ENCODE measurements around the gene NES.

Gene NES

GRCh38 chr1:156655904-156656516 is 21.2 kb downstream of the NES start:
- Histone ChIP-seq H3K27ac (no peak overlapping the region), H3K4me3 (ENCODE audit: low read depth, low read length) (no peak overlapping the region), H3K9ac (no peak overlapping the region), H3K4me2 (ENCODE audit: low read length) (no peak overlapping the region), H2AFZ (no peak overlapping the region), H3K4me1 (no peaks in the 10 kb centered on the region), H3K36me3 (ENCODE audit: control insufficient read depth, insufficient read depth, low read length) (no peaks in the 10 kb centered on the region), H3K79me2 (no peaks in the 10 kb centered on the region), H3K27me3 (ENCODE audit: control insufficient read depth, insufficient read depth, low read length) (no peaks in the 10 kb centered on the region), H3K9me3 (ENCODE audit: control insufficient read depth, low read length) (no peaks in the 10 kb centered on the region)
- TF ChIP-seq, protein P1, sequence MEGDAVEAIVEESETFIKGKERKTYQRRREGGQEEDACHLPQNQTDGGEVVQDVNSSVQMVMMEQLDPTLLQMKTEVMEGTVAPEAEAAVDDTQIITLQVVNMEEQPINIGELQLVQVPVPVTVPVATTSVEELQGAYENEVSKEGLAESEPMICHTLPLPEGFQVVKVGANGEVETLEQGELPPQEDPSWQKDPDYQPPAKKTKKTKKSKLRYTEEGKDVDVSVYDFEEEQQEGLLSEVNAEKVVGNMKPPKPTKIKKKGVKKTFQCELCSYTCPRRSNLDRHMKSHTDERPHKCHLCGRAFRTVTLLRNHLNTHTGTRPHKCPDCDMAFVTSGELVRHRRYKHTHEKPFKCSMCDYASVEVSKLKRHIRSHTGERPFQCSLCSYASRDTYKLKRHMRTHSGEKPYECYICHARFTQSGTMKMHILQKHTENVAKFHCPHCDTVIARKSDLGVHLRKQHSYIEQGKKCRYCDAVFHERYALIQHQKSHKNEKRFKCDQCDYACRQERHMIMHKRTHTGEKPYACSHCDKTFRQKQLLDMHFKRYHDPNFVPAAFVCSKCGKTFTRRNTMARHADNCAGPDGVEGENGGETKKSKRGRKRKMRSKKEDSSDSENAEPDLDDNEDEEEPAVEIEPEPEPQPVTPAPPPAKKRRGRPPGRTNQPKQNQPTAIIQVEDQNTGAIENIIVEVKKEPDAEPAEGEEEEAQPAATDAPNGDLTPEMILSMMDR (IDR thresholded peaks at IDR 0.05), result no peak

DNA sequence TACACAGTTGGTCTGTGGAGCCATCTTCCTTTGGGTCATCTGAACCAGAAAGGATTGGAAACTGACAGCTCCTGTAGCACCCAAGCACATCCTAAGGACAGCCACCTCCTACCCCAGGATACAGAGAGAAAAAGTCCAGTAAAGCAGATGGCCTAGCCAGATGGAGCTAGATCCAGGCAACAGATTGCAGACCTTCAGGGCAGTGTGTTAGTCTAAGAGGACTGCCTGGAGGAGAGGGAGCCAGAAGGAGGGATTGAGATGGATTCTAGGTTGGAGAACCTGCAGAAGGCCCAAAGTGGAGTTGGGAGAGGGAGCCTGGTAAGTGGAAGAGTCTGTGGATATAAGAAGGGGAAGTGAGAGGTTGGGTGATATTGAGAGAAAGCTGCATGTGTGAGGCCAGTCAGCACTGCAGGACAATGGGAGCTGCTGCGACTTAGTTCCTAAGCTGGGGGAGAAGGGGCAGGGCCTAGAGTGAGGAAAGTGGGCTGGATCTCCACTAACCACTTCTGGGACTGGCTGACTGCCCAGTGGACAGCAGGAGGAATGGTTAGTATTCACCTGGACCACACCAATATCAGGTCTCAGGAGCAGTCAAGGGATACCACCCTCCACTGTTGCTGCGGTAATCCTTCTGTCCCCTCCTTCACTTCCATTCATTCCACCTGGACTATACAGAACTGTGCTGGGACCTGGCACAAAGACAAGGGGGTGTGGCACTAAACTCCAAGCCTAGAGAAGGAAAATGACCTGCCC is 21.9 kb downstream of the NES start:
- no peak overlapping the region for H3K4me3 ChIP-seq (ENCODE audit: low read depth, low read length)
- H3K27me3 ChIP-seq (ENCODE audit: control insufficient read depth, insufficient read depth, low read length), result no peaks in the 10 kb centered on the region
- no peak overlapping the region for H3K9ac ChIP-seq
- H2AFZ ChIP-seq, result no peak overlapping the region
- H3K27ac ChIP-seq, result no peak overlapping the region
- no peaks in the 10 kb centered on the region for H3K79me2 ChIP-seq
- no peak overlapping the region for H3K4me2 ChIP-seq (ENCODE audit: low read length)
- H3K9me3 ChIP-seq (ENCODE audit: control insufficient read depth, low read length), result no peaks in the 10 kb centered on the region
- H3K4me1 ChIP-seq, result no peaks in the 10 kb centered on the region
- TF ChIP-seq, protein P1 (IDR thresholded peaks at IDR 0.05), result no peak
- no peaks in the 10 kb centered on the region for H3K36me3 ChIP-seq (ENCODE audit: control insufficient read depth, insufficient read depth, low read length)

GRCh38 chr1:156654700-156655099 is 22.5 kb downstream of the NES start:
- TF ChIP-seq, protein P1 (IDR thresholded peaks at IDR 0.05), result no peak

GRCh38 chr1:156652992-156653355 is 24.2 kb downstream of the NES start:
- no peaks in the 10 kb centered on the region for H3K36me3 ChIP-seq (ENCODE audit: control insufficient read depth, insufficient read depth, low read length)
- no peak overlapping the region for H3K4me3 ChIP-seq (ENCODE audit: low read depth, low read length)
- no peak overlapping the region for H3K27ac ChIP-seq
- no peak overlapping the region for H2AFZ ChIP-seq
- no peaks in the 10 kb centered on the region for H3K4me1 ChIP-seq
- no peaks in the 10 kb centered on the region for H3K27me3 ChIP-seq (ENCODE audit: control insufficient read depth, insufficient read depth, low read length)
- H3K9me3 ChIP-seq (ENCODE audit: control insufficient read depth, low read length), result no peaks in the 10 kb centered on the region
- H3K4me2 ChIP-seq (ENCODE audit: low read length), result no peak overlapping the region
- no peak overlapping the region for H3K9ac ChIP-seq
- no peaks in the 10 kb centered on the region for H3K79me2 ChIP-seq
- TF ChIP-seq, protein P1 (IDR thresholded peaks at IDR 0.05), result no peak

More at GRCh38 chr1:156654700-156655099, 22.5 kb downstream of the NES start:
- no peak overlapping the region for H2AFZ ChIP-seq
- H3K27me3 ChIP-seq (ENCODE audit: control insufficient read depth, insufficient read depth, low read length), result no peaks in the 10 kb centered on the region
- no peaks in the 10 kb centered on the region for H3K36me3 ChIP-seq (ENCODE audit: control insufficient read depth, insufficient read depth, low read length)
- no peak overlapping the region for H3K4me3 ChIP-seq (ENCODE audit: low read depth, low read length)
- H3K27ac ChIP-seq, result no peak overlapping the region
- H3K9ac ChIP-seq, result no peak overlapping the region
- H3K4me1 ChIP-seq, result no peaks in the 10 kb centered on the region
- H3K9me3 ChIP-seq (ENCODE audit: control insufficient read depth, low read length), result no peaks in the 10 kb centered on the region
- no peak overlapping the region for H3K4me2 ChIP-seq (ENCODE audit: low read length)
- H3K79me2 ChIP-seq, result no peaks in the 10 kb centered on the region

All from parathyroid adenoma (tissue), 2 donors.